Naive thymus-derived CD8-positive, alpha-beta T cell (primary cell): ENCODE results near the gene GRIK1. TPM values are rescaled to one million over a fixed set of nuclear protein-coding genes. Genes with fewer than 3 reads are reported as not detected.

Source experiments
- ATAC-seq, 2 donors: fragments of 150-1000 bp; cut with Tn5 transposase in 1 of 2; sonication (Bioruptor Pico), chemical (Tn5 transposase) in 1 of 2; 1 replicate in 1 of 2; 2 replicates in 1 of 2; pipeline ENCODE4 v1.10.0; 2021; ENCODE audit warnings: mild to moderate bottlenecking in 2 of 2, moderate library complexity in 2 of 2
- POLR2A ChIA-PET: fragments of 350-600 bp; sonication (Branson Sonifier 250); formaldehyde crosslinking; loops from one replicate; lab custom pipeline; 2021; ENCODE audit warnings: antibody characterized with exemption; lab: Charles Lee
- DNase-seq, 10 donors: peaks; one replicate each; pipeline versions ENCODE4 v3.0.0 to v3.0.0-alpha.2; 2020 to 2022
- H3K27ac Mint-ChIP-seq, 10 donors: one replicate each; pipeline ENCODE4 v1.8.0; 2020 to 2022; ENCODE audit warnings: mild to moderate bottlenecking in 10 of 10, mixed read lengths in 10 of 10, moderate library complexity in 4 of 10, inconsistent platforms in 1 of 10
- H3K27me3 Mint-ChIP-seq, 5 donors: one replicate each; pipeline ENCODE4 v1.8.0; 2021 to 2022; ENCODE audit warnings: mixed read lengths in 5 of 5
- H3K36me3 Mint-ChIP-seq, 3 donors: one replicate each; pipeline ENCODE4 v1.8.0; 2020 to 2022; ENCODE audit warnings: mixed read lengths in 3 of 3, mild to moderate bottlenecking in 2 of 3, inconsistent platforms in 1 of 3
- H3K4me1 Mint-ChIP-seq, 4 donors: one replicate each; pipeline ENCODE4 v1.8.0; 2021 to 2022; ENCODE audit warnings: mixed read lengths in 4 of 4
- H3K4me3 Mint-ChIP-seq, 10 donors: one replicate each; pipeline ENCODE4 v1.8.0; 2020 to 2022; ENCODE audit warnings: mild to moderate bottlenecking in 10 of 10, mixed read lengths in 10 of 10, moderate library complexity in 6 of 10, inconsistent platforms in 1 of 10
- H3K9me3 Mint-ChIP-seq, 9 donors: one replicate each; pipeline ENCODE4 v1.8.0; 2020 to 2022; ENCODE audit warnings: mixed read lengths in 9 of 9, mild to moderate bottlenecking in 3 of 9, inconsistent platforms in 1 of 9, moderate library complexity in 1 of 9
- polyA plus RNA-seq, 3 donors: library from polyadenylated mRNA; unstranded; fragments of 300-500 nt; fragmentation: Illumina TruSeq; gene quantifications; one replicate each; pipeline ENCODE4 v1.2.3, GENCODE V29; 2021
- total RNA-seq, 8 experiments: library from RNA in 2 of 8; stranded (reverse) in 2 of 8; gene quantifications; one replicate each; pipeline ENCODE4 v1.2.3 and lab custom pipeline; 2021 to 2026

The GRIK1 gene
- total and polyA plus RNA-seq, 5 experiments from 2014 or later: 0.07 TPM; not detected in 4

DNA sequence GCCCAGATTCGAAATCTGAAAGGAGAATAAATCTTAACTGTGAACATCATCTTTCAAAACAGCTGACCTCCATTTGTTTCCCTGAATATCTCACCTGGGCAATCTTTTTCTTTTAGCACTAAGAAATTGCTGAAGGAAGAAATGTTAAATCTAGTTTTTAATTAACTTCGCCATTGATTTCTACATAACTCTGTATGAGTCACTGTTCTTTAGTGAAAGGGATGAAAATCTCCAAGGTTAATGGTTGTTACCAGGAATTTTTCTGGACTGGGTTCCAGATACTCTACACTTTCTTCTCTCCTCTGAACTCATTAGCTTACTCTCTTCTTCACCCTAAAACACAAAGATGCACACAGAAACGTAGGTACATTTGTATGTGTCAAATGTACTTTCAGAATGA, 405.3 kb downstream of the GRIK1 start:
- POLR2A ChIA-PET: no interaction called here
- Mint-ChIP-seq H3K36me3 (peaks cover 28 to 58% (median 31%) of the 10 kb centered on the region in 3 donors), H3K27me3 (no peaks in the 10 kb centered on the region), H3K9me3 (peaks cover 0 to 21% (median 11%) of the 10 kb centered on the region in 9 donors), H3K4me1 (no peaks in the 10 kb centered on the region), H3K4me3 (no peak overlapping the region), H3K27ac (no peak overlapping the region)
- DNase-seq: no peak
- no peak for ATAC-seq

DNA sequence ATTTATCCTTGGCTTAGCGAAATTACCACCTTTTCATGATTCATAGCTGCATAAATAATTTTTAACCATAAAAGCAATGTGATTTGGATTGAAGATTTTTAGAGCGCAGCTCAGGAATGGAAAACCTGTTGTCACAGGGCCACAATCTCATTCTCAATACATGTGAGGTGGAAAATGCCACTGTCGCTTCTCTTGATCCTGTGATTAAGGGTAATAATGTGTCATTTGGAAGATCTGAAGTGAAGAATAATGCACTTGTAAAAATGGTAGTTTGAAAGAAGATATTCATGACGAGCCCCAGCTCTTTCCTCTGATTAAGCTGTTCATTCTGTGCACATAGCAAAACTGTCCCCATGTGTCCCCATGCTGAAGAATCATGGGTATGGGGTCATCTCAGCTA, 410.7 kb downstream of the GRIK1 start:
- H3K36me3 Mint-ChIP-seq: peaks cover 29 to 65% (median 47%) of the 10 kb centered on the region in 3 donors
- no peaks in the 10 kb centered on the region for H3K27me3 Mint-ChIP-seq
- H3K4me3 Mint-ChIP-seq: no peak overlapping the region
- peaks cover 0 to 38% (median 24%) of the 10 kb centered on the region in 9 donors for H3K9me3 Mint-ChIP-seq
- H3K4me1 Mint-ChIP-seq: no peaks in the 10 kb centered on the region
- no peak for DNase-seq
- POLR2A ChIA-PET: no interaction called here
- no peak for ATAC-seq
- H3K27ac Mint-ChIP-seq: no peak overlapping the region

DNA sequence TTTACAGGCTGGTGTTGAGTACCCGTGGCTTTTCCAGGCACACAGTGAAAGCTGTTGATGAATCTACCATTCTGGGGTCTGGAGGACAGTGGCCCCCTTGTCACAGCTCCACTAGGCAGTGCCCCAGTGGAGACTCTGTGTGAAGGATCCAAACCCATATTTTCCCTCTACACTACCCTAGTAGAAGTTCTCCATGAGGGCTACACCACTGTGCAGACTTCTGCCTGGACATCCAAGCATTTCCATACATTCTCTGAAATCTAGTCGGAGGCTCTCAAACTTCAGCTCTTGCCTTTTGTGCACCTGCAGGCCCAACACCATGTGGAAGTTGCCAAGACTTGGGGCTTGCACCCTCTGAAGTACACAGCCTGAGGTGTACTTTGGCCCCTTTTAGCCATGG, 413.3 kb downstream of the GRIK1 start:
- no peaks in the 10 kb centered on the region for H3K4me1 Mint-ChIP-seq
- H3K27me3 Mint-ChIP-seq: no peaks in the 10 kb centered on the region
- H3K36me3 Mint-ChIP-seq: peaks cover 27 to 55% (median 46%) of the 10 kb centered on the region in 3 donors
- POLR2A ChIA-PET: no interaction called here
- ATAC-seq (no peak), DNase-seq (no peak)
- no peak overlapping the region for H3K4me3 Mint-ChIP-seq
- peaks cover 8 to 39% (median 34%) of the 10 kb centered on the region in 9 donors for H3K9me3 Mint-ChIP-seq
- H3K27ac Mint-ChIP-seq: no peak overlapping the region

DNA sequence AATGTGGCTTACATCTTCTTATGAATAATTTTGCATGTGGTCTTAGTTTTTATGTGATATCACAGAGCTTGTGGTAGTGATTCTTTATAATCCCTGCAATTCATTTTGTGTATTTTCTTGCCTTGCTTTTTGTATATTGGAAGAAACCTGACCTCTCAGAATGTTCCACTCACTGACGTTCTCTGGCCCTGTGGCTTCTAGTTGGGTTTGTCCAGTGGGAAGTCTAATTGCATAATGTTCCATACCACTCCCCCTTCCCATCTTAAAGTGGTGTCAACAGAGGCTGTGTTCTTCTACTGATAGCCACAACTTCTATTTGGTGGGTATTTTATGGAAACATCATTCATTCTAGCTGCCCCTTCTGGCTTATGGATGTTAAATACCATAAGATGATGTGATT, 415.7 kb downstream of the GRIK1 start:
- no peak for ATAC-seq
- Mint-ChIP-seq H3K27ac (peak overlapping the region in 1 of 10 donors; percentile 11), H3K9me3 (peaks cover 8 to 39% (median 34%) of the 10 kb centered on the region in 9 donors), H3K36me3 (peaks cover 17 to 58% (median 42%) of the 10 kb centered on the region in 3 donors), H3K4me3 (no peak overlapping the region), H3K27me3 (no peaks in the 10 kb centered on the region), H3K4me1 (no peaks in the 10 kb centered on the region)
- no peak for DNase-seq
- POLR2A ChIA-PET: no interaction called here

DNA sequence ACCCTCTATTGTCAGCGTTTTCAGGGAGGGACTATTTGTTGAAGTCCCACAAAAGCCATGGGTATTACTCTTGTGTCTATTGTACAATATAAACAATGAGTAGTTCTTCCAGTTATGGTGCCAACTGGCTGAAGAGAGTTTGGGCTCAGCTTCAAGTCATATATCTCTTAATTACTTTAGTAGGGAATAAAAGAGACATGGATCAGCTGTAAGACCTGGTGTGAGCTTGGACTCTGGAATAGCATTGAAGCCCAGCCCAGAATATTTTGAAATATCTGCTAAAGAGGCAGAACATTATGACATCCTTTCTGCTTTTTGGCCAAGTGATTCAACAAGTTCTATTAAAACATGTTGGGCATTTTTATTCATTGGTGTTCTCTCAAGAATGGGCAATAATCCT, 416.1 kb downstream of the GRIK1 start:
- Mint-ChIP-seq H3K36me3 (peaks cover 17 to 58% (median 38%) of the 10 kb centered on the region in 3 donors), H3K4me3 (no peak overlapping the region), H3K27me3 (no peaks in the 10 kb centered on the region), H3K27ac (no peak overlapping the region), H3K4me1 (no peaks in the 10 kb centered on the region), H3K9me3 (peaks cover 8 to 39% (median 34%) of the 10 kb centered on the region in 9 donors)
- POLR2A ChIA-PET: no interaction called here
- no peak for DNase-seq
- ATAC-seq: no peak

DNA sequence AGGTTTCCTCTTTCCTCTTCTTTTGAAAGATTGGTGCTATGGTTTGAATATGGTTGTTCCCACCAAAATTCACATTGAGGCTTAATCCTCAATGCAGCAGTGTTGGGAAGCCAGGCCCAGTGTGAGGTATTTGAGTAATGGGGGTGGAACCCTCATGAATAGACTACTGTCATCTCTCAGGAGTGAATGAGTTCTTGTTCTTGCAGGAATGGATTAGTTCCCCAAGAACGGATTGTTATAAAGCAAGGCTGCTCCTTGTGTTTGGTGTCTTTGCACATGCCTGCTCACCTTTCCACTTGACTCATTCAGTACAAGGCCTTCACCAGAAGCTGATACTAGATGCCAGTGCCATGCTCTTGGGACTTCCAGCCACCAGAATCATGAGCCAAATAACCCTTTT, 417.9 kb downstream of the GRIK1 start:
- POLR2A ChIA-PET: no interaction called here
- no peak overlapping the region for H3K4me3 Mint-ChIP-seq
- peaks cover 17 to 53% (median 28%) of the 10 kb centered on the region in 3 donors for H3K36me3 Mint-ChIP-seq
- ATAC-seq (no peak), DNase-seq (no peak)
- H3K9me3 Mint-ChIP-seq: peaks cover 2 to 30% (median 20%) of the 10 kb centered on the region in 9 donors
- no peaks in the 10 kb centered on the region for H3K27me3 Mint-ChIP-seq
- no peaks in the 10 kb centered on the region for H3K4me1 Mint-ChIP-seq
- no peak overlapping the region for H3K27ac Mint-ChIP-seq

DNA sequence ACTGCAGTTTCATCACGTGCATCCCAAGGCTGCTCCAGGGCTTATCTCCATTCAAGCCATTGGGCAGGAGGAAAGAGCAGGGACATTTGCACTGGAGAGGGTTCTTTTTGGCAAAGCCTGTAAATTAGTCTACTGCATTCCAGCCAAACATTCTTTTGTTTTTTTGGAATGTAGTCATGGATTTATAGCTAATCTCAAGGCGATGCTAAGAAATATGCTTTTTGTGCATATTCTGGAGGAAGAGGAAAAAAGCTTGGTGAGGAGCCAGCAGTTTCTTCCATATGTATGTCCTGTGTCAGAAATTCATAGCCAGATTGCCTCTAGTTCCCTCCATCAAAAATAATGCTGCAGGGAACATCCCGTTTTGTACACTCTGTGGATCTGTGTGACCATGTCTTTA, 419.6 kb downstream of the GRIK1 start:
- Mint-ChIP-seq H3K27me3 (no peaks in the 10 kb centered on the region), H3K4me1 (no peaks in the 10 kb centered on the region), H3K27ac (no peak overlapping the region), H3K9me3 (peaks cover 0 to 20% (median 12%) of the 10 kb centered on the region in 9 donors), H3K36me3 (peaks cover 16 to 42% (median 20%) of the 10 kb centered on the region in 3 donors), H3K4me3 (no peak overlapping the region)
- ATAC-seq (no peak), DNase-seq (no peak)
- POLR2A ChIA-PET: no interaction called here

DNA sequence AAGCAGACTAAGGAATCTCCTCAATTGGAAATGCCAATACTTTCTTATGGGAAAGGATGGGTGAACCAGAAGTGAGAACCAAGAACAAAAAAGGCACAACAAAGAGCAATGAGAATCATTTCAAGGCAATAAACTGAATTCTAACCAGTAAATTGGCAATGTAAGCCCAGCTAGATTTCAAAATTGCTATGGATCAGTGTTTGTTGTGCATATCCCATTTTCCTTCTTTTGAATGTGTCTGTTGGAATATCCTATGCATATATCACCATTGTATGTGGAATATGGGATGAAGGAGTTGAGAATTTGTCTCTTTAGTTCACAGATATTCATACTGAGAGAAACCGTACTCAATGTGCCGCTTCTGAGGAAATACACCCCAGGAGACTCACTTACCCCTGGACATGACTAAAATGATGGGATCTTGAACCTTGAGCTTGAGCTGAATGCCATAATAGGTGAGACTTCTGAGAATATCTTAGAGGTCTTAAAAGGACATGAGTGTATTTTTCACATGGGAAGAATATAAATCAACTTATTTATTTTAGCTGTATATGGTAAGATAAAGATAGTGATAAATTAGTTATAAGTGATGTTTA, 425.0 kb downstream of the GRIK1 start:
- Mint-ChIP-seq H3K4me3 (no peak overlapping the region), H3K4me1 (peaks cover 0 to 1% (median 0%) of the 10 kb centered on the region in 4 donors), H3K27me3 (no peaks in the 10 kb centered on the region), H3K36me3 (peaks cover 21 to 60% (median 33%) of the 10 kb centered on the region in 3 donors), H3K9me3 (peaks cover 10 to 34% (median 22%) of the 10 kb centered on the region in 9 donors), H3K27ac (no peak overlapping the region)
- DNase-seq (no peak), ATAC-seq (no peak)
- POLR2A ChIA-PET: no interaction called here

DNA sequence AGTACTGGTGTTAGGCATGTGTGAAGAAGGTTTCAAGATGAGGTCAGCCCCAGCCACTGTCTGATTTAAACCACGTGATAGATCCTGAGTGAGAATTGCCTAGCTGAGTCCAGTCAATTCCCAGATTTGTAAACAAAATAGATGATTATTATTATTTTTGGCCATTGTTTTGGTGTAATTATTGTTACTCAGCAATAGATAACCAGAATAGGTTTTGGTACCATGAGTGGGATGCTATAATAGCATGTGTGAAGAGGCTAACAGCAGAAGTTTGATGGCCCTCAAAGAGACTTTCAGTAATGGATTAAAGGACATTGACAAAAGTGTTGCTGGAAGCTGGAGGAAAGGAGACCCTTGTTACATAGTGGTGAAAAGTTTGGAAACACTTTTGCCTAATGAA, 426.3 kb downstream of the GRIK1 start:
- ATAC-seq (no peak), DNase-seq (no peak)
- peaks cover 21 to 54% (median 37%) of the 10 kb centered on the region in 3 donors for H3K36me3 Mint-ChIP-seq
- POLR2A ChIA-PET: no interaction called here
- H3K4me1 Mint-ChIP-seq: peaks cover 0 to 1% (median 0%) of the 10 kb centered on the region in 4 donors
- no peak overlapping the region for H3K4me3 Mint-ChIP-seq
- H3K9me3 Mint-ChIP-seq: peaks cover 10 to 34% (median 22%) of the 10 kb centered on the region in 9 donors
- no peaks in the 10 kb centered on the region for H3K27me3 Mint-ChIP-seq
- H3K27ac Mint-ChIP-seq: no peak overlapping the region

DNA sequence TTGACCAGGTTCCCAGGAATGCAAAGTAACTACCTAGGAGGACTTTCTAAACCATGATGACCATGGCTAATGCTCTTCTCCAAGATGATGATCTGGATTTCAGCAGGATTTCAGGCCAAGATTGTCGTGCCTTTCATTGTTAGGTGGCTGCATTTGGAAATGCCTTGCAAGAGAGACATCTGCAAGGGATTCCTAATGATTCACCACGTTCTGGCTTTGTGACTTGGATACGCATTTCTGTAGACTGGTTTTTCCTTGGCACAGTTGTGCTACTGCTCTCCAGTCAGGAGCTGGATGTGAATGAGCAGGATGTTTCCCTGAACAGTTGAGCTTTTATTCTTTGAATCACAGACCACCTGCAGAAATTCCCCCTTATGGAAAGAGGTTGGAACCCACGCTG, 428.7 kb downstream of the GRIK1 start:
- peaks cover 0 to 6% (median under 1%) of the 10 kb centered on the region in 4 donors for H3K4me1 Mint-ChIP-seq
- POLR2A ChIA-PET: no interaction called here
- H3K4me3 Mint-ChIP-seq: no peak overlapping the region
- no peaks in the 10 kb centered on the region for H3K27me3 Mint-ChIP-seq
- peaks cover 10 to 34% (median 21%) of the 10 kb centered on the region in 9 donors for H3K9me3 Mint-ChIP-seq
- no peak for DNase-seq
- no peak for ATAC-seq
- H3K27ac Mint-ChIP-seq: no peak overlapping the region
- H3K36me3 Mint-ChIP-seq: peaks cover 21 to 48% (median 37%) of the 10 kb centered on the region in 3 donors

DNA sequence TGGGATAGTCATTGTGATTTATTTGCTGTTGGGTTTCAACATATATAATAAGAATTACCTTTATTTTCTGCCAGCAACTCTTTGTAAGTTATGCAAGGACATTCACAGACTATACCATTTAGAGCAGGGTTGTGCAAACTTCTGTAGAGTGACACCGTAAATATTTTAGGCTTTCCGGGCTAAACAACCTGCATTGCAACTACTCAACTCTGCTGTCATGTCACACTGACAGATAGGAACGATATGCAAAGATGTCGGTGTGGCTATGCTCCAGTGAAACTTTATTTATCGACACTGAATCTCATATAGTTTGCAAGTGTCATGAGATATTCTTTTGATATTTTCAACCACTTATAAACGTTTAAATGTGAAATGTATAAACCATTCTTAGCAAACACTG, 430.7 kb downstream of the GRIK1 start:
- Mint-ChIP-seq H3K4me3 (no peak overlapping the region), H3K4me1 (peaks cover 0 to 6% (median under 1%) of the 10 kb centered on the region in 4 donors), H3K9me3 (peaks cover 7 to 18% (median 13%) of the 10 kb centered on the region in 9 donors), H3K27ac (no peak overlapping the region), H3K27me3 (no peaks in the 10 kb centered on the region), H3K36me3 (peaks cover 20 to 42% (median 29%) of the 10 kb centered on the region in 3 donors)
- ATAC-seq (no peak), DNase-seq (no peak)
- POLR2A ChIA-PET: no interaction called here

DNA sequence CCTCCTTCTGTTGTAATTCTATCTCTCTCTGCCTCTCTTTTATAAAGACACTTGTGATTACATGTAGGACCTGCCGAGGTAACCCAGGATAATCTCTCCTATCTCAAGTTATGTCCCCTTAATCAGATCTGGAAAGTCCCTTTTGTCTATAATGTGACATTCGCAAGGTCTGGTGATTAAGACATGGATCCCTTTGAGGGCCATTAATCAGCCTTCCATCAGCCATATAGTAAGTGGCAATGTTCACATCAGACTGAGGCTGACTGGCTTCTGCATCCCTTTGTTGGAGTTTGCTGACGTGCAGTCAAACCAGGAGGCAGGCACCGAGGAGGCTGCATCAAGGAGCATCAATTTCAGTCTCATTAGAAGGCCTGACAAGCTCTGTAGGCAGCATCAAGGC, 431.5 kb downstream of the GRIK1 start:
- peaks cover 19 to 41% (median 29%) of the 10 kb centered on the region in 3 donors for H3K36me3 Mint-ChIP-seq
- H3K9me3 Mint-ChIP-seq: peaks cover under 1 to 15% (median 5%) of the 10 kb centered on the region in 9 donors
- peak overlapping the region in 2 of 10 donors; percentile 11 to 52 for H3K27ac Mint-ChIP-seq

DNA sequence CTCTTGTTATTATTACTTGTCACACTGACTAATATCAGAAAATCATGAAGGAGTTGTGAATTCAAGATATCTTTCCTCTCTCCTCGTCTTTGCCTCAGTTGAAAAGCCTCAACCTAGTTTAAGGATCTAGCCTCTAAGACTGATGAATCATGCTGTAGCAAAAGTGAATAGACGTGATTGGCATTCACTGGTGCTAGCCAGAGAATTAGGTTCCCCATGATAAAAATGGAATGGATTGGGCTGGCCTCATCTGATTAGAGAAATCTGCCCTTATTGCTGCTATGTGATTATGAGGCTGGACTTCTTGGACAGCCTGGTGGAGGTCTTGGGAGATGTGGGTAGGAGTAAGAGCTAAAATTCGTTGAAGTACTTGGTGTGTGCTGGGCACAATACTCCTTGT, 432.8 kb downstream of the GRIK1 start:
- Mint-ChIP-seq H3K36me3 (peaks cover 16 to 40% (median 28%) of the 10 kb centered on the region in 3 donors), H3K27ac (no peak overlapping the region), H3K9me3 (peaks cover 0 to 9% (median 3%) of the 10 kb centered on the region in 9 donors), H3K4me3 (no peak overlapping the region), H3K27me3 (no peaks in the 10 kb centered on the region), H3K4me1 (peaks cover 0 to 6% (median under 1%) of the 10 kb centered on the region in 4 donors)
- no peak for DNase-seq
- ATAC-seq: no peak
- POLR2A ChIA-PET: no interaction called here

More for the DNA sequence above, 431.5 kb downstream of the GRIK1 start:
- DNase-seq: no peak
- no peaks in the 10 kb centered on the region for H3K27me3 Mint-ChIP-seq
- no peak overlapping the region for H3K4me3 Mint-ChIP-seq
- ATAC-seq: no peak
- peaks cover 0 to 6% (median under 1%) of the 10 kb centered on the region in 4 donors for H3K4me1 Mint-ChIP-seq
- POLR2A ChIA-PET: no interaction called here
